Hepatocyte (in vitro differentiated cells): Measurements from ENCODE around the gene TNFAIP8L2. TPM values are rescaled to one million over a fixed set of nuclear protein-coding genes. Genes with fewer than 3 reads are reported as not detected.
A peak's percentile ranks its signal among the peaks of the same experiment; 100 is the strongest.
"Not testable (repeated sequence)": the region's sequence is repeated elsewhere in the genome, so short reads cannot be mapped to it uniquely, and the experiment has no call there.

Source experiments
- DNase-seq: peaks from one replicate; pipeline ENCODE4 v3.0.0-alpha.2; 2016; ENCODE audit warnings: low spot score
- H2AFZ ChIP-seq: fragments of 200-600 bp; sonication (generic); 2 replicates; pipeline ENCODE4 v1.6.0; 2016; ENCODE audit warnings: antibody characterized with exemption, mild to moderate bottlenecking
- H3K27ac ChIP-seq: fragments of 200-600 bp; sonication (generic); 2 replicates; pipeline ENCODE4 v1.5.1; 2016; ENCODE audit warnings: mild to moderate bottlenecking
- H3K27me3 ChIP-seq: fragments of 200-600 bp; sonication (generic); 2 replicates; pipeline ENCODE4 v1.6.1; 2016
- H3K36me3 ChIP-seq: fragments of 200-600 bp; sonication (generic); replicated peaks from 2 replicates; pipeline ENCODE4 v1.5.1; 2016; ENCODE audit warnings: low read depth; ENCODE audit not compliant: insufficient read depth
- H3K4me1 ChIP-seq: fragments of 200-600 bp; sonication (generic); 2 replicates; pipeline ENCODE4 v1.5.1; 2016; ENCODE audit warnings: mild to moderate bottlenecking, moderate library complexity; ENCODE audit not compliant: insufficient read depth
- H3K4me2 ChIP-seq: fragments of 200-600 bp; sonication (generic); 2 replicates; pipeline ENCODE4 v1.6.0; 2016
- H3K4me3 ChIP-seq: fragments of 200-600 bp; sonication (generic); 2 replicates; pipeline ENCODE4 v1.5.1; 2016; ENCODE audit warnings: mild to moderate bottlenecking
- H3K79me2 ChIP-seq: fragments of 200-600 bp; sonication (generic); 2 replicates; pipeline ENCODE4 v1.6.0; 2017; ENCODE audit warnings: mild to moderate bottlenecking
- H3K9me2 ChIP-seq: fragments of 200-600 bp; sonication (generic); replicated peaks from 2 replicates; pipeline ENCODE4 v1.6.0; 2017; ENCODE audit warnings: mild to moderate bottlenecking; ENCODE audit not compliant: insufficient read depth
- H3K9me3 ChIP-seq: fragments of 200-600 bp; sonication (generic); 2 replicates; pipeline ENCODE4 v1.5.1; 2016; ENCODE audit warnings: low read depth, mild to moderate bottlenecking
- H4K20me1 ChIP-seq: fragments of 200-600 bp; sonication (generic); 2 replicates; pipeline ENCODE4 v1.6.0; 2016; ENCODE audit warnings: mild to moderate bottlenecking; ENCODE audit not compliant: insufficient read depth, poor library complexity, severe bottlenecking
- EZH2 ChIP-seq: fragments of 200-600 bp; sonication (generic); IDR thresholded peaks from 2 replicates; pipeline ENCODE4 v1.6.1; 2016; ENCODE audit warnings: antibody characterized with exemption, mild to moderate bottlenecking, borderline replicate concordance
- EZH2phosphoT487 ChIP-seq: fragments of 200-600 bp; sonication (generic); IDR thresholded peaks from one replicate; pipeline ENCODE4 v1.6.1; 2018; ENCODE audit warnings: antibody characterized with exemption, mild to moderate bottlenecking, low read depth, moderate library complexity; ENCODE audit not compliant: unreplicated experiment, severe bottlenecking
- WGBS: methylation state at CpG from one replicate; pipeline ENCODE4 v1.1.6; 2016; ENCODE audit warnings: low lambda C conversion rate; ENCODE audit errors: missing lambda C conversion rate; 5-methylcytosine and 5-hydroxymethylcytosine counted together
- polyA plus RNA-seq: library from polyadenylated mRNA; unstranded; fragments of >200 nt; fragmentation: Nextera tagmentation; extraction: Ambion mirVana; gene quantifications from 2 replicates; pipeline ENCODE4 v1.2.1, GENCODE V29; 2016
- total RNA-seq: library from RNA; depleted of rRNA; stranded (reverse); fragments of >200 nt; gene quantifications from 2 replicates; pipeline ENCODE4 v1.2.3, GENCODE V29; 2014
- TF ChIP-seq, protein P1 (sequence below): fragments of 200-600 bp; sonication (generic); IDR thresholded peaks from 2 replicates; pipeline ENCODE4 v1.5.1; 2016; ENCODE audit warnings: antibody characterized with exemption, mild to moderate bottlenecking; ENCODE audit not compliant: poor library complexity

The TNFAIP8L2 gene
- total and polyA plus RNA-seq, 2 experiments from 2014 or later, result 0.70 TPM; not detected in 1

DNA sequence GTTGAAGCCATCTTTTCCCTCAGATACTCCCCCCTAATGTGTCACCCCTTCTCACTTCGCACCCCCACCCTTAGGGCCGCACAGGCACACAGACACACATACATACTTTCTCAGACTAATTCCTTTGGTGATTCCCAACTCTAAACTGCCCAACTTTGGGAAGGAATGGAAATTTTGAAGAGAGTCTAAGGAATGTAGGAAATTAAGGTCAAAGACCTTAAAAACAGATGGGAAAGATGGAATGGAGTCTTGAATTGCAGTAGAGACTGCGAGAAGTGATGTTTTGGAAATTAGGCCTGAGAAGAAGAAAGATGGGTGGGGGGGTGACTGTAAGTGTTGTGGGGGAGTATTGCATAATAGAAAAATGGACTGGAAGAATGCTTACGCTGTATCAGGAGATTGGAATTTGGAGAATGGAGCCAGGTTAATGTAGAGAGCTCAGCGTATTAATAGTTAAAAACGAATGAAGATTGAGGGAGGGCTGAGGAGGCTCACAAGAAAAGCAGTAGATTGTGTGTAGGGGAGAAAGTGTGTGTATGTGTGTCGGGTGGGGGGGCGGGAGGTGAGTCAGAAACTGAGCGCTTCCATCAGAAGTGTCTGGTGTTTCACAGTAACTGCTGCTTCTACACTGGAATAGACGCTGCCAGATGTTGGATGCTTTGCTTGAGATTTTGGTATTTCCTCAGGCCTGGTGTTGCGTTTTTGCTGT, 43.6 kb downstream of the TNFAIP8L2 start:
- Histone ChIP-seq H3K27ac (peak overlapping the region; percentile 97), H3K36me3 (no peaks in the 10 kb centered on the region), H3K27me3 (no peaks in the 10 kb centered on the region), H3K9me3 (no peaks in the 10 kb centered on the region), H3K4me3 (peak overlapping the region; percentile 85), H3K9me2 (no peaks in the 10 kb centered on the region), H3K79me2 (peaks cover 62% of the 10 kb centered on the region), H4K20me1 (peaks cover 52% of the 10 kb centered on the region), H3K4me1 (peaks cover 13% of the 10 kb centered on the region), H3K4me2 (peak overlapping the region; percentile 87), H2AFZ (no peak overlapping the region)
- peak; percentile 58 for DNase-seq
- WGBS, result 12% methylated on average over 8 of the region's 11 CpGs
- TF ChIP-seq, protein P1, sequence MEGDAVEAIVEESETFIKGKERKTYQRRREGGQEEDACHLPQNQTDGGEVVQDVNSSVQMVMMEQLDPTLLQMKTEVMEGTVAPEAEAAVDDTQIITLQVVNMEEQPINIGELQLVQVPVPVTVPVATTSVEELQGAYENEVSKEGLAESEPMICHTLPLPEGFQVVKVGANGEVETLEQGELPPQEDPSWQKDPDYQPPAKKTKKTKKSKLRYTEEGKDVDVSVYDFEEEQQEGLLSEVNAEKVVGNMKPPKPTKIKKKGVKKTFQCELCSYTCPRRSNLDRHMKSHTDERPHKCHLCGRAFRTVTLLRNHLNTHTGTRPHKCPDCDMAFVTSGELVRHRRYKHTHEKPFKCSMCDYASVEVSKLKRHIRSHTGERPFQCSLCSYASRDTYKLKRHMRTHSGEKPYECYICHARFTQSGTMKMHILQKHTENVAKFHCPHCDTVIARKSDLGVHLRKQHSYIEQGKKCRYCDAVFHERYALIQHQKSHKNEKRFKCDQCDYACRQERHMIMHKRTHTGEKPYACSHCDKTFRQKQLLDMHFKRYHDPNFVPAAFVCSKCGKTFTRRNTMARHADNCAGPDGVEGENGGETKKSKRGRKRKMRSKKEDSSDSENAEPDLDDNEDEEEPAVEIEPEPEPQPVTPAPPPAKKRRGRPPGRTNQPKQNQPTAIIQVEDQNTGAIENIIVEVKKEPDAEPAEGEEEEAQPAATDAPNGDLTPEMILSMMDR, result no peak
- TF ChIP-seq EZH2 (no peak), EZH2phosphoT487 (no peak)

DNA sequence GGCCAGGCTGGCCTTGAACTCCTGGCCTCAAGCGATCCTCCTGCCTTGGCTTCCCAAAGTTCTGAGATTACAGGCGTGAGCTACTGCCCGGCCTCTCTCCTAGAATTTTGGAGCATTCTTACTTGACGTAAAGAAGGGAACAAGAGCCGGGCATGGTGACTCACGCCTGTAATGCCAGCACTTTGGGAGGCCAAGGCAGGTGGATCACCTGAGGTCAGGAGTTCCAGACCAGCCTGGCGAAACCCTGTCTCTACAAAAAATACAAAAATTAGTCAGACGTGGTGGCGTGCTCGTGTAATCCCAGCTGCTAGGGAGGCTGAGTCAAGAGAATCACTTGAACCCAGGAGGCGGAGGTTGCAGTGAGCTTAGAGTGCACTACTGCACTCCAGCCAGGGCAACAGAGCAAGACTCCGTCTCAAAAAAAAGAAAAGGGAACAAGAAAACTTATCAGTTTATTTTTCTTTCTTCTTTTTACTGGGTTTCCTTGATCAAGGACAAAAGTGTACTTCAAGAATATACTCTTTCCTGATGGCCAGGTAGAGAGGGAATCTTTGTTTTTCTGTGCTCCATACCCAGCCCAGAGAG, 49.0 kb downstream of the TNFAIP8L2 start:
- H3K27me3 ChIP-seq, H3K4me1 ChIP-seq, H3K36me3 ChIP-seq, H3K27ac ChIP-seq, H3K9me3 ChIP-seq, H2AFZ ChIP-seq, H3K4me3 ChIP-seq, H3K9me2 ChIP-seq, DNase-seq, H3K4me2 ChIP-seq: not testable (repeated sequence)
- WGBS, result 94% methylated on average over 12 of the region's 12 CpGs
- Histone ChIP-seq H4K20me1 (peaks cover 77% of the 10 kb centered on the region), H3K79me2 (peaks cover 100% of the 10 kb centered on the region)

Other genes starting within 250 kb of the TNFAIP8L2 start
- gene SETDB1, start 230.3 kb upstream of the TNFAIP8L2 start, total RNA-seq, result 33.7 and 41.4 TPM in 2 replicates
- gene SETDB1, start 230.3 kb upstream of the TNFAIP8L2 start, polyA plus RNA-seq, result 10.7 and 12.9 TPM in 2 replicates
- 267 and 268 TPM in 2 replicates for gene CERS2, start 181.8 kb upstream of the TNFAIP8L2 start, total RNA-seq
- gene CERS2, start 181.8 kb upstream of the TNFAIP8L2 start, polyA plus RNA-seq, result 210 and 277 TPM in 2 replicates
- 7.5 and 7.9 TPM in 2 replicates for gene ANXA9, start 174.4 kb upstream of the TNFAIP8L2 start, total RNA-seq
- gene ANXA9, start 174.4 kb upstream of the TNFAIP8L2 start, polyA plus RNA-seq, result 8.8 and 9.0 TPM in 2 replicates
- 15.9 and 18.5 TPM in 2 replicates for gene MINDY1, start 149.7 kb upstream of the TNFAIP8L2 start, total RNA-seq
- 5.8 and 7.6 TPM in 2 replicates for gene MINDY1, start 149.7 kb upstream of the TNFAIP8L2 start, polyA plus RNA-seq
- gene PRUNE1, start 148.2 kb upstream of the TNFAIP8L2 start, total RNA-seq, result 20.3 and 26.5 TPM in 2 replicates
- gene PRUNE1, start 148.2 kb upstream of the TNFAIP8L2 start, polyA plus RNA-seq, result 15.1 and 21.6 TPM in 2 replicates
- 2.7 and 3.8 TPM in 2 replicates for gene BNIPL, start 120.1 kb upstream of the TNFAIP8L2 start, total RNA-seq
- gene BNIPL, start 120.1 kb upstream of the TNFAIP8L2 start, polyA plus RNA-seq, result 1.1 and 3.0 TPM in 2 replicates
- gene C1orf56, start 108.9 kb upstream of the TNFAIP8L2 start, total RNA-seq, result 2.9 and 3.2 TPM in 2 replicates
- 8.3 and 11.4 TPM in 2 replicates for gene C1orf56, start 108.9 kb upstream of the TNFAIP8L2 start, polyA plus RNA-seq
- 49.4 and 60.2 TPM in 2 replicates for gene CDC42SE1, start 97.0 kb upstream of the TNFAIP8L2 start, total RNA-seq
- 19.0 and 21.2 TPM in 2 replicates for gene CDC42SE1, start 97.0 kb upstream of the TNFAIP8L2 start, polyA plus RNA-seq
- 16.8 and 16.9 TPM in 2 replicates for gene MLLT11, start 96.3 kb upstream of the TNFAIP8L2 start, total RNA-seq
- 34.3 and 37.6 TPM in 2 replicates for gene MLLT11, start 96.3 kb upstream of the TNFAIP8L2 start, polyA plus RNA-seq
- 9.9 and 12.9 TPM in 2 replicates for gene GABPB2, start 85.9 kb upstream of the TNFAIP8L2 start, total RNA-seq
- gene GABPB2, start 85.9 kb upstream of the TNFAIP8L2 start, polyA plus RNA-seq, result 0.98 and 4.1 TPM in 2 replicates
- 6.3 and 41.6 TPM in 2 replicates for gene SEMA6C, start 10.0 kb upstream of the TNFAIP8L2 start, total RNA-seq
- gene SEMA6C, start 10.0 kb upstream of the TNFAIP8L2 start, polyA plus RNA-seq, result 13.9 and 25.1 TPM in 2 replicates
- gene LYSMD1, start 9.3 kb downstream of the TNFAIP8L2 start, total RNA-seq, result 13.0 and 16.2 TPM in 2 replicates
- gene LYSMD1, start 9.3 kb downstream of the TNFAIP8L2 start, polyA plus RNA-seq, result 1.0 and 2.5 TPM in 2 replicates
- 21.5 and 26.4 TPM in 2 replicates for gene SCNM1, start 9.5 kb downstream of the TNFAIP8L2 start, total RNA-seq
- 55.4 and 57.5 TPM in 2 replicates for gene SCNM1, start 9.5 kb downstream of the TNFAIP8L2 start, polyA plus RNA-seq
- not detected in 2 replicates for gene TMOD4, start 19.3 kb downstream of the TNFAIP8L2 start, total RNA-seq
- gene TMOD4, start 19.3 kb downstream of the TNFAIP8L2 start, polyA plus RNA-seq, result 0.44 TPM in 1 of 2 replicates, not detected in the other
- 46.0 and 48.1 TPM in 2 replicates for gene VPS72, start 33.5 kb downstream of the TNFAIP8L2 start, total RNA-seq
- 52.2 and 53.1 TPM in 2 replicates for gene VPS72, start 33.5 kb downstream of the TNFAIP8L2 start, polyA plus RNA-seq
- 36.0 and 45.7 TPM in 2 replicates for gene PIP5K1A, start 41.9 kb downstream of the TNFAIP8L2 start, total RNA-seq
- gene PIP5K1A, start 41.9 kb downstream of the TNFAIP8L2 start, polyA plus RNA-seq, result 17.3 and 27.0 TPM in 2 replicates
- 107 and 119 TPM in 2 replicates for gene PSMD4, start 98.1 kb downstream of the TNFAIP8L2 start, total RNA-seq
- gene PSMD4, start 98.1 kb downstream of the TNFAIP8L2 start, polyA plus RNA-seq, result 161 and 168 TPM in 2 replicates
- gene ZNF687, start 125.7 kb downstream of the TNFAIP8L2 start, total RNA-seq, result 16.8 and 19.9 TPM in 2 replicates
- gene ZNF687, start 125.7 kb downstream of the TNFAIP8L2 start, polyA plus RNA-seq, result 3.6 and 4.3 TPM in 2 replicates
- 42.1 and 49.9 TPM in 2 replicates for gene PI4KB, start 170.8 kb downstream of the TNFAIP8L2 start, total RNA-seq
- gene PI4KB, start 170.8 kb downstream of the TNFAIP8L2 start, polyA plus RNA-seq, result 55.1 and 60.4 TPM in 2 replicates
- 43.0 and 48.8 TPM in 2 replicates for gene RFX5, start 190.6 kb downstream of the TNFAIP8L2 start, total RNA-seq
- gene RFX5, start 190.6 kb downstream of the TNFAIP8L2 start, polyA plus RNA-seq, result 14.1 and 18.0 TPM in 2 replicates
- 49.1 and 63.9 TPM in 2 replicates for gene SELENBP1, start 216.1 kb downstream of the TNFAIP8L2 start, total RNA-seq
- gene SELENBP1, start 216.1 kb downstream of the TNFAIP8L2 start, polyA plus RNA-seq, result 86.4 and 101 TPM in 2 replicates
- gene PSMB4, start 242.9 kb downstream of the TNFAIP8L2 start, total RNA-seq, result 240 and 275 TPM in 2 replicates
- gene PSMB4, start 242.9 kb downstream of the TNFAIP8L2 start, polyA plus RNA-seq, result 71.4 and 96.3 TPM in 2 replicates